Erythroblast (primary cell): ENCODE results near the gene ANAPC1.
"Not testable (repeated sequence)": the region's sequence is repeated elsewhere in the genome, so short reads cannot be mapped to it uniquely, and the experiment has no call there.

Experiments used
- GATA1 ChIP-seq: IDR thresholded peaks from 2 replicates; pipeline ENCODE4 v1.6.1; 2011; ENCODE audit warnings: low read depth, mild to moderate bottlenecking, control low read depth, low read length, moderate library complexity
- POLR2A ChIP-seq: IDR thresholded peaks from 2 replicates; pipeline ENCODE4 v1.6.1; 2011; ENCODE audit warnings: mild to moderate bottlenecking, low read length

- not testable (repeated sequence) for TF ChIP-seq POLR2A, GATA1
Measured at GRCh38 chr2:111744751-111745150, 139.2 kb downstream of the ANAPC1 start.
